DND-41 (cell line): ENCODE results near the gene ANKMY1.

Experiments used
- ATAC-seq: fragments of 200-7000 bp; cut with Tn5 transposase; 3 replicates; pipeline ENCODE4 v1.9.1; 2021; ENCODE audit warnings: low read depth; ENCODE audit not compliant: insufficient read depth
- DNase-seq: peaks from one replicate; pipeline ENCODE4 v3.0.0-alpha.2; 2020
- H2AFZ ChIP-seq: 2 replicates; pipeline ENCODE4 v1.6.0; 2012; ENCODE audit warnings: low read depth, low read length
- H3K27ac ChIP-seq: 2 replicates; pipeline ENCODE4 v1.5.1; 2012; ENCODE audit warnings: low read length, inconsistent platforms
- H3K27me3 ChIP-seq: fragments of 200-600 bp; sonication (generic); 2 replicates; pipeline ENCODE4 v1.6.0; 2012; ENCODE audit warnings: low read length, mild to moderate bottlenecking, inconsistent platforms; ENCODE audit not compliant: insufficient read depth, poor library complexity
- H3K36me3 ChIP-seq: 2 replicates; pipeline ENCODE4 v1.5.1; 2012; ENCODE audit warnings: low read length, inconsistent platforms; ENCODE audit not compliant: insufficient read depth
- H3K4me1 ChIP-seq: 2 replicates; pipeline ENCODE4 v1.5.1; 2012; ENCODE audit warnings: mild to moderate bottlenecking, low read length; ENCODE audit not compliant: insufficient read depth
- H3K4me2 ChIP-seq: 2 replicates; pipeline ENCODE4 v1.6.0; 2012; ENCODE audit warnings: mild to moderate bottlenecking, moderate library complexity, low read length, inconsistent platforms; ENCODE audit not compliant: insufficient read depth
- H3K4me3 ChIP-seq, 2 experiments: fragments of 200-600 bp in 1 of 2; shearing (Covaris generic) in 1 of 2; 2 replicates each; pipeline ENCODE4 v1.5.1; 2012 to 2016; ENCODE audit warnings: inconsistent platforms in 2 of 2, low read length in 2 of 2, mild to moderate bottlenecking in 2 of 2, low read depth in 1 of 2, moderate library complexity in 1 of 2
- H3K79me2 ChIP-seq: 2 replicates; pipeline ENCODE4 v1.6.0; 2012; ENCODE audit warnings: low read length, inconsistent platforms; ENCODE audit not compliant: insufficient read depth
- H3K9ac ChIP-seq: 2 replicates; pipeline ENCODE4 v1.6.0; 2012; ENCODE audit warnings: low read depth, mild to moderate bottlenecking, inconsistent platforms, low read length, moderate library complexity
- H3K9me3 ChIP-seq: 2 replicates; pipeline ENCODE4 v1.5.1; 2012; ENCODE audit warnings: low read length, moderate library complexity, mild to moderate bottlenecking, inconsistent platforms; ENCODE audit not compliant: insufficient read depth, severe bottlenecking
- H4K20me1 ChIP-seq: 2 replicates; pipeline ENCODE4 v1.6.0; 2012; ENCODE audit warnings: low read length; ENCODE audit not compliant: insufficient read depth
- EZH2 ChIP-seq: IDR thresholded peaks from 3 replicates; pipeline ENCODE4 v1.6.1; 2012; ENCODE audit warnings: borderline replicate concordance, low read depth, mild to moderate bottlenecking, moderate library complexity, low read length, inconsistent platforms; ENCODE audit not compliant: severe bottlenecking
- TF ChIP-seq, protein P1 (sequence below): IDR thresholded peaks from 2 replicates; pipeline ENCODE4 v1.5.1; 2012; ENCODE audit warnings: borderline replicate concordance, low read length, moderate library complexity, mild to moderate bottlenecking; ENCODE audit not compliant: poor library complexity, severe bottlenecking; ENCODE audit errors: extremely low read depth

The ANKMY1 gene

GRCh38 chr2:240438810-240439697, 118.7 kb downstream of the ANKMY1 start:
- no peaks in the 10 kb centered on the region for H3K27me3 ChIP-seq
- H3K9me3 ChIP-seq: no peaks in the 10 kb centered on the region
- DNase-seq (no peak), ATAC-seq (no peak; the same call in 2 of the 3 replicates)
- no peaks in the 10 kb centered on the region; the same call in none of the 2 replicates for H4K20me1 ChIP-seq
- H3K79me2 ChIP-seq: no peaks in the 10 kb centered on the region
- no peak overlapping the region for H3K27ac ChIP-seq
- no peaks in the 10 kb centered on the region for H3K4me1 ChIP-seq
- H2AFZ ChIP-seq: no peak overlapping the region
- TF ChIP-seq EZH2: no peak
- TF ChIP-seq, protein P1, sequence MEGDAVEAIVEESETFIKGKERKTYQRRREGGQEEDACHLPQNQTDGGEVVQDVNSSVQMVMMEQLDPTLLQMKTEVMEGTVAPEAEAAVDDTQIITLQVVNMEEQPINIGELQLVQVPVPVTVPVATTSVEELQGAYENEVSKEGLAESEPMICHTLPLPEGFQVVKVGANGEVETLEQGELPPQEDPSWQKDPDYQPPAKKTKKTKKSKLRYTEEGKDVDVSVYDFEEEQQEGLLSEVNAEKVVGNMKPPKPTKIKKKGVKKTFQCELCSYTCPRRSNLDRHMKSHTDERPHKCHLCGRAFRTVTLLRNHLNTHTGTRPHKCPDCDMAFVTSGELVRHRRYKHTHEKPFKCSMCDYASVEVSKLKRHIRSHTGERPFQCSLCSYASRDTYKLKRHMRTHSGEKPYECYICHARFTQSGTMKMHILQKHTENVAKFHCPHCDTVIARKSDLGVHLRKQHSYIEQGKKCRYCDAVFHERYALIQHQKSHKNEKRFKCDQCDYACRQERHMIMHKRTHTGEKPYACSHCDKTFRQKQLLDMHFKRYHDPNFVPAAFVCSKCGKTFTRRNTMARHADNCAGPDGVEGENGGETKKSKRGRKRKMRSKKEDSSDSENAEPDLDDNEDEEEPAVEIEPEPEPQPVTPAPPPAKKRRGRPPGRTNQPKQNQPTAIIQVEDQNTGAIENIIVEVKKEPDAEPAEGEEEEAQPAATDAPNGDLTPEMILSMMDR: no peak
- no peak overlapping the region for H3K4me3 ChIP-seq
- H3K36me3 ChIP-seq: no peaks in the 10 kb centered on the region
- no peak overlapping the region for H3K4me2 ChIP-seq
- no peak overlapping the region for H3K9ac ChIP-seq

GRCh38 chr2:240437861-240438809, 119.7 kb downstream of the ANKMY1 start:
- Histone ChIP-seq H3K79me2 (no peaks in the 10 kb centered on the region), H3K4me3 (no peak overlapping the region), H3K4me1 (no peaks in the 10 kb centered on the region), H3K9me3 (no peaks in the 10 kb centered on the region), H2AFZ (no peak overlapping the region), H3K36me3 (no peaks in the 10 kb centered on the region), H3K4me2 (no peak overlapping the region), H3K27me3 (no peaks in the 10 kb centered on the region), H3K9ac (no peak overlapping the region), H3K27ac (no peak overlapping the region), H4K20me1 (no peaks in the 10 kb centered on the region; the same call in none of the 2 replicates)
- TF ChIP-seq, protein P1: peak; percentile 94
- no peak for TF ChIP-seq EZH2
- ATAC-seq: peak; percentile 91
- DNase-seq: peak; percentile 55

DNA sequence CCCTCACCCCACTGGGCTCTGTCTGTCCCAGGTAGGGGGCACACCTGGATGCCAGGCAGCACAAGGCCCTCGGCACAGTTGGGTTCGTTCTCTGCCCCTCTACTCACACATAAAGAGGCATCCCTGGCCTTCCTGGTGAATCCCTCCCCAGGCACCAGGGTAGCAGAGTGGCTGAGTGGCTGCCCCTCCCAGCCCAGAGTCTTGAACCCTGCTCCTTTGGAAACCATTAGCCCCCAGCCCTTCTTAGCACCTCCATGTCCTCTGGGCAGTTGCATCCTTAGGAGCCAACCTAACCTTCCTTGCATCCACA, 120.3 kb downstream of the ANKMY1 start:
- Histone ChIP-seq H3K27ac (no peak overlapping the region), H3K4me3 (no peak overlapping the region), H3K27me3 (no peaks in the 10 kb centered on the region), H3K9me3 (no peaks in the 10 kb centered on the region), H3K79me2 (no peaks in the 10 kb centered on the region), H4K20me1 (no peaks in the 10 kb centered on the region; the same call in none of the 2 replicates), H2AFZ (no peak overlapping the region), H3K36me3 (no peaks in the 10 kb centered on the region), H3K9ac (no peak overlapping the region), H3K4me1 (no peaks in the 10 kb centered on the region), H3K4me2 (no peak overlapping the region)
- DNase-seq: no peak
- no peak for TF ChIP-seq EZH2
- TF ChIP-seq, protein P1: no peak
- ATAC-seq: no peak
